ENCODE results near the gene PLXNA2. TPM values are rescaled to one million over a fixed set of nuclear protein-coding genes. Genes with fewer than 3 reads are reported as not detected.
A peak's percentile ranks its signal among the peaks of the same experiment; 100 is the strongest.

Gene PLXNA2, protein sequence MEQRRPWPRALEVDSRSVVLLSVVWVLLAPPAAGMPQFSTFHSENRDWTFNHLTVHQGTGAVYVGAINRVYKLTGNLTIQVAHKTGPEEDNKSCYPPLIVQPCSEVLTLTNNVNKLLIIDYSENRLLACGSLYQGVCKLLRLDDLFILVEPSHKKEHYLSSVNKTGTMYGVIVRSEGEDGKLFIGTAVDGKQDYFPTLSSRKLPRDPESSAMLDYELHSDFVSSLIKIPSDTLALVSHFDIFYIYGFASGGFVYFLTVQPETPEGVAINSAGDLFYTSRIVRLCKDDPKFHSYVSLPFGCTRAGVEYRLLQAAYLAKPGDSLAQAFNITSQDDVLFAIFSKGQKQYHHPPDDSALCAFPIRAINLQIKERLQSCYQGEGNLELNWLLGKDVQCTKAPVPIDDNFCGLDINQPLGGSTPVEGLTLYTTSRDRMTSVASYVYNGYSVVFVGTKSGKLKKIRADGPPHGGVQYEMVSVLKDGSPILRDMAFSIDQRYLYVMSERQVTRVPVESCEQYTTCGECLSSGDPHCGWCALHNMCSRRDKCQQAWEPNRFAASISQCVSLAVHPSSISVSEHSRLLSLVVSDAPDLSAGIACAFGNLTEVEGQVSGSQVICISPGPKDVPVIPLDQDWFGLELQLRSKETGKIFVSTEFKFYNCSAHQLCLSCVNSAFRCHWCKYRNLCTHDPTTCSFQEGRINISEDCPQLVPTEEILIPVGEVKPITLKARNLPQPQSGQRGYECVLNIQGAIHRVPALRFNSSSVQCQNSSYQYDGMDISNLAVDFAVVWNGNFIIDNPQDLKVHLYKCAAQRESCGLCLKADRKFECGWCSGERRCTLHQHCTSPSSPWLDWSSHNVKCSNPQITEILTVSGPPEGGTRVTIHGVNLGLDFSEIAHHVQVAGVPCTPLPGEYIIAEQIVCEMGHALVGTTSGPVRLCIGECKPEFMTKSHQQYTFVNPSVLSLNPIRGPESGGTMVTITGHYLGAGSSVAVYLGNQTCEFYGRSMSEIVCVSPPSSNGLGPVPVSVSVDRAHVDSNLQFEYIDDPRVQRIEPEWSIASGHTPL (N-terminal part only)
- total RNA-seq (2021; ENCODE audit: unreplicated experiment), result 0.89 TPM
- 0.34 and 0.44 TPM in 2 replicates for polyA plus RNA-seq (2012)
- Bru-seq, nascent RNA, result percentile 20 among the genes with signal in this experiment
- BruChase-seq, experiment 1, labeled RNA remaining after a 6-hour chase, result percentile 18 among the genes with signal in this experiment
- percentile 17 among the genes with signal in this experiment for BruChase-seq, experiment 2, labeled RNA remaining after a 2-hour chase
- long read RNA-seq, result 0 reads

DNA sequence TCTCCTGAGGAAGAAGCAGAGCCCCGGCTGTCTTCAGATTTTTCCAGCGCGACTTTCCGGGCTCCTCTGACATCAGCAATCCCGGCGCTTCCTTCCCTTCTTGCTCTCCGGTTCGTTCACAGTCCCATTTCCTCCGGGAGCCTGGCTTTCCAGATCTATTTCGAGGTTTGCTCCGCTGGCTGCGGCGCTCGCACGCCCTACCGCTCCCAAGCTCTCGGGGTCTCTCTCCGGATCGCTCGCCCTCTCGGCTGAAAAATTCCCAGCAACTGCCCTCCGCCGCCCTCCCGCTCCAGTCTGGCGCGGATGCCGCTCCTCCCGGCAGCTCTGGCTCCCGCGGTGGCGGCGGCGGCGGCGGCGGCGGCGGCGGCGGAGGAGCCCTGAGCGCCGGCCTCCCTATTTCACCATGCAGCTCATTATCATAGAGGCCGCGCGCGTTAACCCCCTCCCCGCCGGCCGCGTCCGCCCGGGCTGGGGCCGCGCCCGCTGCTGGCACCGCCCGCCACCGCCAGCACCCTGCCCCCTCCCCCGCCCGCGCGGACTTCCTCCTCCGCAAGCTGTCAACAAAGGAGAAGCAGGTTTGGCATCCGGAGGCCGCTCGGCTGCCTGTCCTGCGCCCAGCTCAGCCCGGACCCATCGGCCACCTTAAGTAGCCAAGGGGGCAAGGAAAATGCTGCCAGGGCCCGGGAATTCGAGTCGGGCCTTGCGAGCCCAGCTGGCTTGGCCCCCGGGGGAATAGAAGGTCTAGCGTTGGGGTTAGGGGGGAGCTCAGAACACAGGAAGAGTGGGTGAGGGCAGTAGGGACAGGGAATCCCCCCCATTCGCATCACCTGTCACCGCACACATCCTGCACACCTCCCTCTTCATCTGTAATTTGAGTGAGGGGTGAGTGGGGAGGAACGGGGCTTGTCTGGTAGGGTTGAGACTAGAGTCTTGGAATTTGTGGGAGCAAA is at the start of gene PLXNA2:
Gene PLXNA2, minus strand, starts transcription at position 418 of the 950 bp plus-strand sequence. CDS start 26,462 bp downstream, outside the sequence.
- Histone ChIP-seq H3K27me3 (ENCODE audit: insufficient read depth, low read length) (peaks cover 51% of the 10 kb centered on the region), H3K4me3 (replicated peaks in 1 of 2; ENCODE audit: low read depth in 1 of 2, low read length in 2 of 2) (peak within 1 kb of the TSS; percentile 50 to 62), H3K9me3 (ENCODE audit: control insufficient read depth in 1 of 2, insufficient read depth in 1 of 2, low read depth in 1 of 2, low read length in 2 of 2) (no peaks in the 10 kb centered on the region), H3K36me3 (ENCODE audit: control insufficient read depth in 1 of 2, insufficient read depth in 2 of 2, low read length in 2 of 2) (no peaks in the 10 kb centered on the region), H4K20me1 (ENCODE audit: insufficient read depth) (no peaks in the 10 kb centered on the region), H2AFZ (ENCODE audit: low read depth, low read length, poor library complexity, severe bottlenecking) (peak within 1 kb of the TSS; percentile 96), H3K4me1 (ENCODE audit: control insufficient read depth in 1 of 2, insufficient read depth in 2 of 2, low read length in 2 of 2) (peaks cover 9 to 18% of the 10 kb centered on the region in 2 experiments; a peak in 3 of 4 replicates), H3K79me2 (ENCODE audit: insufficient read depth, low read length) (no peaks in the 10 kb centered on the region), H3K4me2 (ENCODE audit: low read length) (peak within 1 kb of the TSS; percentile 75), H3K27ac (ENCODE audit: low read depth, low read length) (no peak within 1 kb of the TSS), H3K9me2 (ENCODE audit: insufficient read depth) (no peaks in the 10 kb centered on the region), H3K9ac (ENCODE audit: low read length) (no peak within 1 kb of the TSS)
- ChIA-PET RAD21 (ENCODE audit: low non-redundant PET in 1 of 2, low total read pairs in 2 of 2, uncharacterized antibody in 2 of 2, unreplicated experiment in 2 of 2) (interaction anchor here (1.1 to 2.0 kb wide), 2 partner anchors 112 to 222 kb away, joined by 3 to 8 read pairs (median 5); no protein-coding TSS in a partner anchor), POLR2A (interaction anchor here (1.0 kb wide), 1 partner anchor 222 kb away, joined by 3 read pairs; no protein-coding TSS in a partner anchor), CTCF (interaction anchor here (0.6 to 4.5 kb wide), 30 partner anchors 11 to 1004 kb away, joined by 3 to 73 read pairs (median 3); no protein-coding TSS in a partner anchor)
- ATAC-seq (peak; percentile 77), DNase-seq (ENCODE audit: low read depth, low spot score) (peak; percentile 15)
- no TSS peak for BruUV-seq (replicated peaks)
- intact Hi-C loops (cut with micrococcal nuclease), result loop anchor here (2.0 kb wide), 1 partner anchor 59 kb away; no protein-coding TSS in a partner anchor
- peak; percentile 32; the same call in 1 of the 2 replicates for TF ChIP-seq EGR1 (IDR thresholded peaks at IDR 0.05; ENCODE audit: low read depth)
- no peak for TF ChIP-seq TCF7L2 (IDR thresholded peaks at IDR 0.05; ENCODE audit: borderline replicate concordance, extremely low read depth, insufficient read depth, insufficient read length)

All from HCT116 (cell line).